Ishikawa (cell line): ENCODE results near the gene EPB41.

Experiments used
- MAX ChIP-seq: IDR thresholded peaks from 2 replicates; pipeline ENCODE4 v1.6.1; 2012
- REST ChIP-seq: IDR thresholded peaks from 2 replicates; pipeline ENCODE4 v1.6.1; 2012; ENCODE audit warnings: low read depth, mild to moderate bottlenecking

- TF ChIP-seq MAX (no peak), REST (no peak)
Observed at GRCh38 chr1:28895896-28896608, 18.3 kb upstream of the EPB41 start.
